B cell (primary cell): Measurements from ENCODE around the gene ORM1. TPM values are rescaled to one million over a fixed set of nuclear protein-coding genes. Genes with fewer than 3 reads are reported as not detected.

Experiments
- ATAC-seq: fragments of 200-7000 bp; cut with Tn5 transposase; one replicate; pipeline ENCODE4 v1.10.0; 2021; ENCODE audit warnings: low read depth, mild to moderate bottlenecking, moderate number of reproducible peaks, moderate library complexity
- CTCF ChIA-PET: fragments of 350-600 bp; sonication (Branson Sonifier 250); formaldehyde crosslinking; loops from one replicate; lab custom pipeline; 2021; ENCODE audit warnings: antibody characterized with exemption, inconsistent platforms; lab: Charles Lee
- POLR2A ChIA-PET: fragments of 350-600 bp; sonication (Branson Sonifier 250); formaldehyde crosslinking; loops from one replicate; lab custom pipeline; 2021; ENCODE audit warnings: antibody characterized with exemption; lab: Charles Lee
- DNase-seq: peaks from one replicate; pipeline ENCODE4 v3.0.0; 2013
- H2AFZ ChIP-seq: 2 replicates; pipeline ENCODE4 v1.6.1; 2012; ENCODE audit warnings: mild to moderate bottlenecking, low read depth, low read length; ENCODE audit not compliant: insufficient read depth, poor library complexity, severe bottlenecking
- H3K27ac ChIP-seq, 2 donors: 1 replicate in 1 of 2; 2 replicates in 1 of 2; pipeline ENCODE4 v1.5.1; 2012 to 2013; ENCODE audit warnings: low read length in 2 of 2, mild to moderate bottlenecking in 2 of 2, moderate library complexity in 1 of 2
- H3K27me3 ChIP-seq, 4 experiments: fragments of 200-600 bp in 1 of 4; sonication (generic) in 1 of 4; replicated peaks in 1 of 4; 1 replicate in 2 of 4; 2 replicates in 2 of 4; pipeline versions ENCODE4 v1.6.1 to v1.7.0; 2013 to 2016; ENCODE audit warnings: low read length in 3 of 4, mild to moderate bottlenecking in 2 of 4, mixed read lengths in 1 of 4, moderate library complexity in 1 of 4; ENCODE audit not compliant: insufficient read depth in 4 of 4, control insufficient read depth in 3 of 4; ENCODE audit errors: control extremely low read depth in 1 of 4
- H3K36me3 ChIP-seq, 2 experiments: replicated peaks in 1 of 2; 1 replicate in 1 of 2; 2 replicates in 1 of 2; pipeline versions ENCODE4 v1.6.1 to v1.7.1; 2013; ENCODE audit warnings: low read length in 1 of 2; ENCODE audit not compliant: insufficient read depth in 2 of 2, control insufficient read depth in 1 of 2; ENCODE audit errors: control extremely low read depth in 1 of 2, extremely low read depth in 1 of 2
- H3K4me1 ChIP-seq, 2 donors: fragments of 200-600 bp in 1 of 2; sonication (generic) in 1 of 2; 1 replicate in 1 of 2; 2 replicates in 1 of 2; pipeline versions ENCODE4 v1.5.1 to v1.6.1; 2013 to 2017; ENCODE audit warnings: low read length in 2 of 2; ENCODE audit not compliant: control insufficient read depth in 2 of 2, insufficient read depth in 2 of 2
- H3K4me2 ChIP-seq: replicated peaks from 2 replicates; pipeline ENCODE3; 2012; ENCODE audit warnings: mild to moderate bottlenecking, low read depth, low read length; ENCODE audit not compliant: poor library complexity, severe bottlenecking
- H3K4me3 ChIP-seq, 5 experiments: fragments of 200-600 bp in 1 of 5; sonication (generic) in 1 of 5; 1 replicate in 3 of 5; 2 replicates in 2 of 5; pipeline versions ENCODE4 v1.5.1 to v1.7.0; 2011 to 2016; ENCODE audit warnings: low read length in 4 of 5, mild to moderate bottlenecking in 4 of 5, low read depth in 2 of 5, control low read depth in 1 of 5, moderate library complexity in 1 of 5; ENCODE audit not compliant: insufficient read depth in 1 of 5; ENCODE audit errors: control extremely low read depth in 1 of 5, extremely low read depth in 1 of 5
- H3K79me2 ChIP-seq: fragments of 200-600 bp; sonication (generic); one replicate; pipeline ENCODE4 v1.6.0; 2016; ENCODE audit warnings: low read length; ENCODE audit not compliant: control insufficient read depth, insufficient read depth
- H3K9ac ChIP-seq: fragments of 200-600 bp; sonication (generic); 2 replicates; pipeline ENCODE4 v1.6.1; 2017; ENCODE audit warnings: mild to moderate bottlenecking, low read length, moderate library complexity
- H3K9me3 ChIP-seq, 3 donors: one replicate each; pipeline versions ENCODE4 v1.6.1 to v1.7.1; 2013; ENCODE audit warnings: low read length in 2 of 3; ENCODE audit not compliant: control insufficient read depth in 2 of 3, insufficient read depth in 1 of 3; ENCODE audit errors: control extremely low read depth in 1 of 3
- H4K20me1 ChIP-seq: 2 replicates; pipeline ENCODE4 v1.6.0; 2012; ENCODE audit warnings: mild to moderate bottlenecking, low read length; ENCODE audit not compliant: insufficient read depth, control insufficient read depth, poor library complexity, severe bottlenecking
- H3K27ac Mint-ChIP-seq: one replicate; pipeline ENCODE4 v1.8.0; 2021; ENCODE audit warnings: mixed read lengths
- H3K27me3 Mint-ChIP-seq: one replicate; pipeline ENCODE4 v1.8.0; 2021; ENCODE audit warnings: mixed read lengths
- H3K4me1 Mint-ChIP-seq: one replicate; pipeline ENCODE4 v1.8.0; 2021; ENCODE audit warnings: mixed read lengths
- H3K4me3 Mint-ChIP-seq: one replicate; pipeline ENCODE4 v1.8.0; 2021; ENCODE audit warnings: mixed read lengths
- H3K9me3 Mint-ChIP-seq: one replicate; pipeline ENCODE4 v1.8.0; 2022; ENCODE audit warnings: mixed read lengths; ENCODE audit not compliant: insufficient read depth
- EZH2 ChIP-seq: IDR thresholded peaks from 2 replicates; pipeline ENCODE4 v1.6.1; 2012; ENCODE audit warnings: borderline replicate concordance, low read depth, mild to moderate bottlenecking, moderate library complexity, low read length; ENCODE audit not compliant: insufficient read depth, poor library complexity, severe bottlenecking
- WGBS: methylation state at CpG from one replicate; pipeline ENCODE4 v1.1.5; 2013; ENCODE audit warnings: missing lambda C conversion rate; ENCODE audit not compliant: insufficient coverage; 5-methylcytosine and 5-hydroxymethylcytosine counted together
- intact Hi-C: fragments of 100-400 bp; cut with micrococcal nuclease; formaldehyde crosslinking; loops from one replicate; pipeline ENCODE4 v1.10.0; 2022
- polyA plus RNA-seq: library from polyadenylated mRNA; depleted of rRNA; stranded (reverse); fragments of >200 nt; gene quantifications from 2 replicates; pipeline ENCODE4 v1.2.3, GENCODE V29; 2012
- total RNA-seq, 2 donors: library from RNA; stranded (reverse); fragments of 120-200 nt in 1 of 2; gene quantifications; 1 replicate in 1 of 2; 2 replicates in 1 of 2; pipeline versions ENCODE4 v1.2.3 to v1.2.4, GENCODE V29; 2013 to 2022
- TF ChIP-seq, protein P1 (sequence below): fragments of 200-600 bp; IDR thresholded peaks from one replicate; pipeline ENCODE4 v1.8.0; 2022; ENCODE audit warnings: antibody characterized with exemption, mild to moderate bottlenecking

The ORM1 gene
- total and polyA plus RNA-seq, 2 donors (not counting 1 experiment from before 2014, with no cell fraction given): 0.13 TPM; not detected in 1

- Histone ChIP-seq H3K36me3 (no peaks in the 10 kb centered on the region), H3K4me3 (no peak overlapping the region), H4K20me1 (no peaks in the 10 kb centered on the region), H3K9me3 (no peaks in the 10 kb centered on the region), H3K4me2 (no peak overlapping the region), H3K27ac (no peak overlapping the region), H2AFZ (no peak overlapping the region), H3K27me3 (peaks cover 0 to 3% (median 0%) of the 10 kb centered on the region in 4 experiments), H3K4me1 (peaks cover 0 to 3% of the 10 kb centered on the region in 2 donors), H3K79me2 (no peaks in the 10 kb centered on the region), H3K9ac (no peak overlapping the region)
- ChIA-PET POLR2A (no interaction called here), CTCF (no interaction called here)
- no peak for ATAC-seq
- no peak for DNase-seq
- intact Hi-C loops: no loop called here
- TF ChIP-seq EZH2: no peak
- TF ChIP-seq, protein P1, sequence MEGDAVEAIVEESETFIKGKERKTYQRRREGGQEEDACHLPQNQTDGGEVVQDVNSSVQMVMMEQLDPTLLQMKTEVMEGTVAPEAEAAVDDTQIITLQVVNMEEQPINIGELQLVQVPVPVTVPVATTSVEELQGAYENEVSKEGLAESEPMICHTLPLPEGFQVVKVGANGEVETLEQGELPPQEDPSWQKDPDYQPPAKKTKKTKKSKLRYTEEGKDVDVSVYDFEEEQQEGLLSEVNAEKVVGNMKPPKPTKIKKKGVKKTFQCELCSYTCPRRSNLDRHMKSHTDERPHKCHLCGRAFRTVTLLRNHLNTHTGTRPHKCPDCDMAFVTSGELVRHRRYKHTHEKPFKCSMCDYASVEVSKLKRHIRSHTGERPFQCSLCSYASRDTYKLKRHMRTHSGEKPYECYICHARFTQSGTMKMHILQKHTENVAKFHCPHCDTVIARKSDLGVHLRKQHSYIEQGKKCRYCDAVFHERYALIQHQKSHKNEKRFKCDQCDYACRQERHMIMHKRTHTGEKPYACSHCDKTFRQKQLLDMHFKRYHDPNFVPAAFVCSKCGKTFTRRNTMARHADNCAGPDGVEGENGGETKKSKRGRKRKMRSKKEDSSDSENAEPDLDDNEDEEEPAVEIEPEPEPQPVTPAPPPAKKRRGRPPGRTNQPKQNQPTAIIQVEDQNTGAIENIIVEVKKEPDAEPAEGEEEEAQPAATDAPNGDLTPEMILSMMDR: no peak
- Mint-ChIP-seq H3K9me3 (no peaks in the 10 kb centered on the region), H3K4me3 (no peak overlapping the region), H3K27me3 (peaks cover 5% of the 10 kb centered on the region), H3K27ac (no peak overlapping the region), H3K4me1 (no peaks in the 10 kb centered on the region)
- 75% methylated on average over 5 of the region's 10 CpGs for WGBS
Measured at GRCh38 chr9:114286146-114286679, 36.7 kb upstream of the ORM1 start.

- no peak overlapping the region for H3K27ac ChIP-seq
- no peak overlapping the region for H3K27ac Mint-ChIP-seq
- no peaks in the 10 kb centered on the region for H3K4me1 Mint-ChIP-seq
- no peak overlapping the region for H3K4me3 Mint-ChIP-seq
- DNase-seq (no peak), ATAC-seq (no peak)
- TF ChIP-seq, protein P1: no peak
- TF ChIP-seq EZH2: no peak
- H3K4me3 ChIP-seq: no peak overlapping the region
- WGBS: 76% methylated on average over 16 of the region's 16 CpGs
- H3K27me3 ChIP-seq: peaks cover 0 to 5% (median 2%) of the 10 kb centered on the region in 4 experiments
- H3K79me2 ChIP-seq: no peaks in the 10 kb centered on the region
- peaks cover 0 to 3% of the 10 kb centered on the region in 2 donors for H3K4me1 ChIP-seq
- POLR2A ChIA-PET: no interaction called here
- CTCF ChIA-PET: interaction anchor here (1.0 to 1.6 kb wide), 2 partner anchors 11 to 205 kb away, joined by 3 to 5 read pairs; no protein-coding TSS in a partner anchor
- H3K27me3 Mint-ChIP-seq: peaks cover 5% of the 10 kb centered on the region
- no peaks in the 10 kb centered on the region for H3K9me3 Mint-ChIP-seq
- no peaks in the 10 kb centered on the region for H4K20me1 ChIP-seq
- H3K9ac ChIP-seq: no peak overlapping the region
- no peak overlapping the region for H3K4me2 ChIP-seq
- intact Hi-C loops: no loop called here
- H2AFZ ChIP-seq: no peak overlapping the region
- H3K36me3 ChIP-seq: no peaks in the 10 kb centered on the region
- H3K9me3 ChIP-seq: no peaks in the 10 kb centered on the region
Measured at GRCh38 chr9:114287001-114287762, 35.7 kb upstream of the ORM1 start.
